WTC11 (cell line): ENCODE measurements around the gene BUD23. TPM values are rescaled to one million over a fixed set of nuclear protein-coding genes. Genes with fewer than 3 reads are reported as not detected.

Experiments used
- ATAC-seq: fragments of 200-7000 bp; cut with Tn5 transposase; 2 replicates; pipeline ENCODE4 v1.10.0; 2021; ENCODE audit warnings: mild to moderate bottlenecking, moderate library complexity
- Bru-seq: library from RNA; stranded (reverse); fragments of 400-500 nt; gene quantifications from one replicate; lab custom pipeline; 2021; lab: Mats Ljungman, UMichigan
- CTCF ChIA-PET: fragments of 300-600 bp; sonication (Branson Sonifier 250); formaldehyde crosslinking; loops from one replicate; lab custom pipeline; 2021; ENCODE audit warnings: antibody characterized with exemption; lab: Charles Lee
- POLR2A ChIA-PET: fragments of 350-600 bp; sonication (Branson Sonifier 250); formaldehyde crosslinking; loops from one replicate; lab custom pipeline; 2021; ENCODE audit warnings: antibody characterized with exemption; lab: Charles Lee
- DNase-seq: peaks from one replicate; pipeline ENCODE4 v3.0.0; 2021; ENCODE audit warnings: low spot score
- H3K27ac Mint-ChIP-seq: 2 replicates; pipeline ENCODE4 v1.8.0; 2021; ENCODE audit warnings: mixed read lengths
- H3K27me3 Mint-ChIP-seq: 2 replicates; pipeline ENCODE4 v1.8.0; 2021; ENCODE audit warnings: low read depth, mild to moderate bottlenecking, moderate library complexity, mixed read lengths
- H3K36me3 Mint-ChIP-seq: 2 replicates; pipeline ENCODE4 v1.8.0; 2021; ENCODE audit warnings: mixed read lengths
- H3K4me1 Mint-ChIP-seq: 2 replicates; pipeline ENCODE4 v1.8.0; 2022; ENCODE audit warnings: mixed read lengths
- H3K4me3 Mint-ChIP-seq: 2 replicates; pipeline ENCODE4 v1.8.0; 2021; ENCODE audit warnings: mild to moderate bottlenecking, moderate library complexity, mixed read lengths
- H3K9me3 Mint-ChIP-seq: 2 replicates; pipeline ENCODE4 v1.8.0; 2021; ENCODE audit warnings: mixed read lengths
- CBFB ChIP-seq: sonication (generic); formaldehyde crosslinking; IDR thresholded peaks from 2 replicates; pipeline ENCODE4 v1.8.1; 2022; ENCODE audit warnings: mild to moderate bottlenecking, low read depth, missing genetic modification reagents
- CREB1 ChIP-seq: sonication (generic); formaldehyde crosslinking; IDR thresholded peaks from 2 replicates; pipeline ENCODE4 v1.8.0; 2023; ENCODE audit warnings: mild to moderate bottlenecking, missing genetic modification reagents
- FOXK1 ChIP-seq: sonication (generic); formaldehyde crosslinking; IDR thresholded peaks from 2 replicates; pipeline ENCODE4 v1.8.0; 2022; ENCODE audit warnings: mild to moderate bottlenecking, moderate library complexity, missing genetic modification reagents
- FOXP1 ChIP-seq: sonication (generic); formaldehyde crosslinking; IDR thresholded peaks from 2 replicates; pipeline ENCODE4 v1.8.0; 2022; ENCODE audit warnings: missing genetic modification reagents, mild to moderate bottlenecking, moderate library complexity, borderline replicate concordance
- GTF2I ChIP-seq: fragments of 250-450 bp; sonication (Bioruptor Pico); conservative IDR thresholded peaks from 2 replicates; pipeline ENCODE4 v1.4.0; 2021; ENCODE audit warnings: mild to moderate bottlenecking
- JAZF1 ChIP-seq: fragments of 250-450 bp; sonication (Bioruptor Pico); IDR thresholded peaks from 2 replicates; pipeline ENCODE4 v1.9.0; 2021; ENCODE audit warnings: moderate library complexity, mild to moderate bottlenecking, inconsistent platforms
- KAT7 ChIP-seq: sonication (generic); formaldehyde crosslinking; IDR thresholded peaks from 2 replicates; pipeline ENCODE4 v1.8.1; 2023; ENCODE audit warnings: missing genetic modification reagents, mild to moderate bottlenecking, borderline replicate concordance
- NFATC4 ChIP-seq: fragments of 250-450 bp; sonication (Bioruptor Pico); IDR thresholded peaks from 2 replicates; pipeline ENCODE4 v1.9.0; 2021; ENCODE audit warnings: mild to moderate bottlenecking
- NR2C2 ChIP-seq: sonication (generic); formaldehyde crosslinking; IDR thresholded peaks from 2 replicates; pipeline ENCODE4 v1.8.0; 2022; ENCODE audit warnings: mild to moderate bottlenecking, missing genetic modification reagents
- PRRX2 ChIP-seq: fragments of 250-450 bp; sonication (Bioruptor Pico); IDR thresholded peaks from 2 replicates; pipeline ENCODE4 v1.8.0; 2021; ENCODE audit warnings: mild to moderate bottlenecking
- SOX15 ChIP-seq: fragments of 250-450 bp; sonication (Bioruptor Pico); IDR thresholded peaks from 2 replicates; pipeline ENCODE4 v1.9.0; 2021; ENCODE audit warnings: mild to moderate bottlenecking
- TP53 ChIP-seq: sonication (generic); formaldehyde crosslinking; IDR thresholded peaks from 2 replicates; pipeline ENCODE4 v1.8.1; 2023; ENCODE audit warnings: mild to moderate bottlenecking, missing genetic modification reagents
- ZBTB21 ChIP-seq: sonication (generic); formaldehyde crosslinking; IDR thresholded peaks from 2 replicates; pipeline ENCODE4 v1.8.1; 2023; ENCODE audit warnings: mild to moderate bottlenecking, missing genetic modification reagents, borderline replicate concordance
- ZNF121 ChIP-seq: sonication (generic); formaldehyde crosslinking; IDR thresholded peaks from 2 replicates; pipeline ENCODE4 v1.8.0; 2023; ENCODE audit warnings: missing genetic modification reagents
- ZNF232 ChIP-seq: sonication (generic); formaldehyde crosslinking; IDR thresholded peaks from 2 replicates; pipeline ENCODE4 v1.8.0; 2022; ENCODE audit warnings: mild to moderate bottlenecking, missing genetic modification reagents
- ZNF263 ChIP-seq: sonication (generic); formaldehyde crosslinking; IDR thresholded peaks from 2 replicates; pipeline ENCODE4 v1.8.1; 2022; ENCODE audit warnings: low read depth, mild to moderate bottlenecking, moderate library complexity, missing genetic modification reagents
- long read RNA-seq, 3 experiments: library from RNA in 1 of 3; library from capped mRNA in 1 of 3; library from polyadenylated mRNA in 1 of 3; unstranded in 2 of 3; stranded (forward) in 1 of 3; transcript quantifications; one replicate each; pipeline ENCODE4 v2.0.0, GENCODE V29; 2021
- total RNA-seq: library from RNA; stranded (reverse); gene quantifications from 3 replicates; pipeline ENCODE4 v1.2.3, GENCODE V29; 2021
- TF ChIP-seq, protein P1 (sequence below): sonication (generic); formaldehyde crosslinking; IDR thresholded peaks from 2 replicates; pipeline ENCODE4 v1.8.0; 2022; ENCODE audit warnings: mild to moderate bottlenecking, missing genetic modification reagents
- TF ChIP-seq, protein P2 (sequence below): sonication (generic); formaldehyde crosslinking; IDR thresholded peaks from 2 replicates; pipeline ENCODE4 v1.8.1; 2022; ENCODE audit warnings: low read depth, missing genetic modification reagents, borderline replicate concordance
- TF ChIP-seq, protein P3 (sequence below): sonication (generic); formaldehyde crosslinking; conservative IDR thresholded peaks from 2 replicates; pipeline ENCODE4 v1.8.1; 2023; ENCODE audit warnings: mild to moderate bottlenecking, low read depth, missing genetic modification reagents, moderate library complexity
- TF ChIP-seq, protein P4 (sequence below): fragments of 250-450 bp; sonication (Bioruptor Pico); IDR thresholded peaks from 2 replicates; pipeline ENCODE4 v1.9.0; 2021; ENCODE audit warnings: mild to moderate bottlenecking
- TF ChIP-seq, protein P5 (sequence below): sonication (generic); formaldehyde crosslinking; IDR thresholded peaks from 2 replicates; pipeline ENCODE4 v1.8.0; 2022; ENCODE audit warnings: mild to moderate bottlenecking, missing genetic modification reagents
- TF ChIP-seq, protein P6 (sequence below): sonication (generic); formaldehyde crosslinking; IDR thresholded peaks from 2 replicates; pipeline ENCODE4 v1.8.1; 2022; ENCODE audit warnings: missing genetic modification reagents, borderline replicate concordance
- TF ChIP-seq, protein P7 (sequence below): fragments of 250-450 bp; sonication (Bioruptor Pico); IDR thresholded peaks from 2 replicates; pipeline ENCODE4 v2.1.2; 2022; ENCODE audit warnings: mild to moderate bottlenecking, moderate library complexity

The BUD23 gene, protein sequence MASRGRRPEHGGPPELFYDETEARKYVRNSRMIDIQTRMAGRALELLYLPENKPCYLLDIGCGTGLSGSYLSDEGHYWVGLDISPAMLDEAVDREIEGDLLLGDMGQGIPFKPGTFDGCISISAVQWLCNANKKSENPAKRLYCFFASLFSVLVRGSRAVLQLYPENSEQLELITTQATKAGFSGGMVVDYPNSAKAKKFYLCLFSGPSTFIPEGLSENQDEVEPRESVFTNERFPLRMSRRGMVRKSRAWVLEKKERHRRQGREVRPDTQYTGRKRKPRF
- total RNA-seq (80.5 to 91.9 TPM (median 84.4 TPM) in 3 replicates), Bru-seq, nascent RNA (percentile 80 among the genes with signal in this experiment)
- long read RNA-seq, experiment 1, transcript BUD23-201 (12 exons, 1,230 nt): major isoform, 201 of 240 reads
- long read RNA-seq, experiment 1, partial matches to known transcripts: 7 of 240 reads
- long read RNA-seq, experiment 1, other reads (novel, unspliced or antisense): 25 of 240 reads
- long read RNA-seq, experiment 2, transcript BUD23-215 (2 exons, 3,886 nt): minor isoform, 5 of 88 reads
- long read RNA-seq, experiment 2, transcript BUD23-201 (12 exons, 1,230 nt): major isoform, 44 of 88 reads
- long read RNA-seq, experiment 2, partial matches to known transcripts: 14 of 88 reads
- long read RNA-seq, experiment 2, other reads (novel, unspliced or antisense): 25 of 88 reads
- long read RNA-seq, experiment 3, transcript BUD23-201 (12 exons, 1,230 nt): major isoform, 395 of 467 reads
- long read RNA-seq, experiment 3, transcript BUD23-206 (12 exons, 1,260 nt): minor isoform, 7 of 467 reads
- long read RNA-seq, experiment 3, partial matches to known transcripts: 6 of 467 reads
- long read RNA-seq, experiment 3, other reads (novel, unspliced or antisense): 57 of 467 reads

DNA sequence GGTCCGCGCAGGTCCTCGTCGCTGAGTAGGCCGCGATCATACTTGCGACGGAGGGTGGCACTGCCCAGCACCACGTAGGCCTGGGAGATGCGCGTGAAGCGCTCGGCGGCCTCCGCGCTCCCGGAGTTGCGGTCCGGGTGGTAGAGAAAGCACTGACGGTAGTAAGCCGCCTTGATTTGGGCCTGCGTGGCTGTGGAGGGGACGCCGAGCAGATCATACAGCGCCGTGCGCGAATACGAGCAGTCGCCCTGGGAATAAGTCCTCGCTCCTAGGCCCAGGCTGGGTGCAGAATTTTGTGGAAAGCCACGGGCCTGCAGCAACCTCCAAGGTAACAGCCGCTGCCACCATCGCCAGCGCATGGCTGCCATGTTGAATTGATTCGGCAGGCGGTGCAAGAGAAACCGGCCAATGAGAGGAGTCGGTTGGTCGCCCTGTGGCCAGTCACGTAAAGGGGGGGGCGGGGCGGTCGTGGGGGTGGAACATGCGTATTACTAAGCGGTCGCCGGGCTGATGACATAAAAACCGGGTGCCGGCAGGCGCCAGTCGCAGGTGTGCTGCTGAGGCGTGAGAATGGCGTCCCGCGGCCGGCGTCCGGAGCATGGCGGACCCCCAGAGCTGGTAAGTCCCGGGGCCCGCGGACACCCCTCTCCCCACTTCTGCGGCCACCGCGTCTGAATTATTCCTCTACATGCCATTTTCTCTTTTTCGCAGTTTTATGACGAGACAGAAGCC is at the start of gene BUD23, which contains the start of gene DNAJC30:
Gene BUD23 (plus strand): TSS at position 542 of the 732 bp plus-strand sequence. CDS start 29 bp downstream, at position 571.
Gene DNAJC30 (minus strand): TSS at position 398 of the 732 bp plus-strand sequence. CDS start 30 bp downstream, at position 368.
- Mint-ChIP-seq H3K4me1 (peaks cover 19% of the 10 kb centered on the region), H3K27ac (peak within 1 kb of the TSS; percentile 94), H3K36me3 (peaks cover 25% of the 10 kb centered on the region), H3K9me3 (no peaks in the 10 kb centered on the region), H3K27me3 (no peaks in the 10 kb centered on the region), H3K4me3 (peak within 1 kb of the TSS; percentile 95)
- ChIA-PET CTCF (interaction anchor here (0.6 to 3.6 kb wide), 2 partner anchors 76 to 431 kb away, joined by 4 to 18 read pairs; no protein-coding TSS in a partner anchor), POLR2A (interaction anchor here (0.6 kb wide), 1 partner anchor 13 kb away, joined by 3 read pairs; no protein-coding TSS in a partner anchor)
- peak; percentile 97 for DNase-seq
- peak; percentile 95 for ATAC-seq
- TF ChIP-seq, protein P1, sequence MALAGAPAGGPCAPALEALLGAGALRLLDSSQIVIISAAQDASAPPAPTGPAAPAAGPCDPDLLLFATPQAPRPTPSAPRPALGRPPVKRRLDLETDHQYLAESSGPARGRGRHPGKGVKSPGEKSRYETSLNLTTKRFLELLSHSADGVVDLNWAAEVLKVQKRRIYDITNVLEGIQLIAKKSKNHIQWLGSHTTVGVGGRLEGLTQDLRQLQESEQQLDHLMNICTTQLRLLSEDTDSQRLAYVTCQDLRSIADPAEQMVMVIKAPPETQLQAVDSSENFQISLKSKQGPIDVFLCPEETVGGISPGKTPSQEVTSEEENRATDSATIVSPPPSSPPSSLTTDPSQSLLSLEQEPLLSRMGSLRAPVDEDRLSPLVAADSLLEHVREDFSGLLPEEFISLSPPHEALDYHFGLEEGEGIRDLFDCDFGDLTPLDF (CRISPR knock-in tag): no peak
- TF ChIP-seq, protein P2, sequence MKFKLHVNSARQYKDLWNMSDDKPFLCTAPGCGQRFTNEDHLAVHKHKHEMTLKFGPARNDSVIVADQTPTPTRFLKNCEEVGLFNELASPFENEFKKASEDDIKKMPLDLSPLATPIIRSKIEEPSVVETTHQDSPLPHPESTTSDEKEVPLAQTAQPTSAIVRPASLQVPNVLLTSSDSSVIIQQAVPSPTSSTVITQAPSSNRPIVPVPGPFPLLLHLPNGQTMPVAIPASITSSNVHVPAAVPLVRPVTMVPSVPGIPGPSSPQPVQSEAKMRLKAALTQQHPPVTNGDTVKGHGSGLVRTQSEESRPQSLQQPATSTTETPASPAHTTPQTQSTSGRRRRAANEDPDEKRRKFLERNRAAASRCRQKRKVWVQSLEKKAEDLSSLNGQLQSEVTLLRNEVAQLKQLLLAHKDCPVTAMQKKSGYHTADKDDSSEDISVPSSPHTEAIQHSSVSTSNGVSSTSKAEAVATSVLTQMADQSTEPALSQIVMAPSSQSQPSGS (CRISPR knock-in tag): no peak
- TF ChIP-seq NR2C2 (CRISPR knock-in tag) (no peak), ZNF121 (CRISPR knock-in tag) (no peak), KAT7 (CRISPR knock-in tag) (0 out of 2 replicates have a peak, but pooled peaks have one; percentile 33), JAZF1 (CRISPR knock-in tag) (no peak), ZNF263 (CRISPR knock-in tag) (no peak), PRRX2 (no peak), ZBTB21 (CRISPR knock-in tag) (no peak), NFATC4 (CRISPR knock-in tag) (no peak), FOXP1 (peak; percentile 71), ZNF232 (CRISPR knock-in tag) (no peak), TP53 (CRISPR knock-in tag) (no peak), SOX15 (CRISPR knock-in tag) (no peak), GTF2I (CRISPR knock-in tag) (no peak), CBFB (CRISPR knock-in tag) (no peak), FOXK1 (CRISPR knock-in tag) (no peak), CREB1 (peak; percentile 48; the same call in 1 of the 2 replicates)
- TF ChIP-seq, protein P3, sequence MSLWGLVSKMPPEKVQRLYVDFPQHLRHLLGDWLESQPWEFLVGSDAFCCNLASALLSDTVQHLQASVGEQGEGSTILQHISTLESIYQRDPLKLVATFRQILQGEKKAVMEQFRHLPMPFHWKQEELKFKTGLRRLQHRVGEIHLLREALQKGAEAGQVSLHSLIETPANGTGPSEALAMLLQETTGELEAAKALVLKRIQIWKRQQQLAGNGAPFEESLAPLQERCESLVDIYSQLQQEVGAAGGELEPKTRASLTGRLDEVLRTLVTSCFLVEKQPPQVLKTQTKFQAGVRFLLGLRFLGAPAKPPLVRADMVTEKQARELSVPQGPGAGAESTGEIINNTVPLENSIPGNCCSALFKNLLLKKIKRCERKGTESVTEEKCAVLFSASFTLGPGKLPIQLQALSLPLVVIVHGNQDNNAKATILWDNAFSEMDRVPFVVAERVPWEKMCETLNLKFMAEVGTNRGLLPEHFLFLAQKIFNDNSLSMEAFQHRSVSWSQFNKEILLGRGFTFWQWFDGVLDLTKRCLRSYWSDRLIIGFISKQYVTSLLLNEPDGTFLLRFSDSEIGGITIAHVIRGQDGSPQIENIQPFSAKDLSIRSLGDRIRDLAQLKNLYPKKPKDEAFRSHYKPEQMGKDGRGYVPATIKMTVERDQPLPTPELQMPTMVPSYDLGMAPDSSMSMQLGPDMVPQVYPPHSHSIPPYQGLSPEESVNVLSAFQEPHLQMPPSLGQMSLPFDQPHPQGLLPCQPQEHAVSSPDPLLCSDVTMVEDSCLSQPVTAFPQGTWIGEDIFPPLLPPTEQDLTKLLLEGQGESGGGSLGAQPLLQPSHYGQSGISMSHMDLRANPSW: no peak
- TF ChIP-seq, protein P4, sequence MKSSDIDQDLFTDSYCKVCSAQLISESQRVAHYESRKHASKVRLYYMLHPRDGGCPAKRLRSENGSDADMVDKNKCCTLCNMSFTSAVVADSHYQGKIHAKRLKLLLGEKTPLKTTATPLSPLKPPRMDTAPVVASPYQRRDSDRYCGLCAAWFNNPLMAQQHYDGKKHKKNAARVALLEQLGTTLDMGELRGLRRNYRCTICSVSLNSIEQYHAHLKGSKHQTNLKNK: no peak
- TF ChIP-seq, protein P5, sequence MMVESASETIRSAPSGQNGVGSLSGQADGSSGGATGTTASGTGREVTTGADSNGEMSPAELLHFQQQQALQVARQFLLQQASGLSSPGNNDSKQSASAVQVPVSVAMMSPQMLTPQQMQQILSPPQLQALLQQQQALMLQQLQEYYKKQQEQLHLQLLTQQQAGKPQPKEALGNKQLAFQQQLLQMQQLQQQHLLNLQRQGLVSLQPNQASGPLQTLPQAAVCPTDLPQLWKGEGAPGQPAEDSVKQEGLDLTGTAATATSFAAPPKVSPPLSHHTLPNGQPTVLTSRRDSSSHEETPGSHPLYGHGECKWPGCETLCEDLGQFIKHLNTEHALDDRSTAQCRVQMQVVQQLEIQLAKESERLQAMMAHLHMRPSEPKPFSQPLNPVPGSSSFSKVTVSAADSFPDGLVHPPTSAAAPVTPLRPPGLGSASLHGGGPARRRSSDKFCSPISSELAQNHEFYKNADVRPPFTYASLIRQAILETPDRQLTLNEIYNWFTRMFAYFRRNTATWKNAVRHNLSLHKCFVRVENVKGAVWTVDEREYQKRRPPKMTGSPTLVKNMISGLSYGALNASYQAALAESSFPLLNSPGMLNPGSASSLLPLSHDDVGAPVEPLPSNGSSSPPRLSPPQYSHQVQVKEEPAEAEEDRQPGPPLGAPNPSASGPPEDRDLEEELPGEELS (CRISPR knock-in tag): no peak
- TF ChIP-seq, protein P6, sequence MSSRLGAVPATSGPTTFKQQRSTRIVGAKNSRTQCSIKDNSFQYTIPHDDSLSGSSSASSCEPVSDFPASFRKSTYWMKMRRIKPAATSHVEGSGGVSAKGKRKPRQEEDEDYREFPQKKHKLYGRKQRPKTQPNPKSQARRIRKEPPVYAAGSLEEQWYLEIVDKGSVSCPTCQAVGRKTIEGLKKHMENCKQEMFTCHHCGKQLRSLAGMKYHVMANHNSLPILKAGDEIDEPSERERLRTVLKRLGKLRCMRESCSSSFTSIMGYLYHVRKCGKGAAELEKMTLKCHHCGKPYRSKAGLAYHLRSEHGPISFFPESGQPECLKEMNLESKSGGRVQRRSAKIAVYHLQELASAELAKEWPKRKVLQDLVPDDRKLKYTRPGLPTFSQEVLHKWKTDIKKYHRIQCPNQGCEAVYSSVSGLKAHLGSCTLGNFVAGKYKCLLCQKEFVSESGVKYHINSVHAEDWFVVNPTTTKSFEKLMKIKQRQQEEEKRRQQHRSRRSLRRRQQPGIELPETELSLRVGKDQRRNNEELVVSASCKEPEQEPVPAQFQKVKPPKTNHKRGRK: no peak
- TF ChIP-seq, protein P7, sequence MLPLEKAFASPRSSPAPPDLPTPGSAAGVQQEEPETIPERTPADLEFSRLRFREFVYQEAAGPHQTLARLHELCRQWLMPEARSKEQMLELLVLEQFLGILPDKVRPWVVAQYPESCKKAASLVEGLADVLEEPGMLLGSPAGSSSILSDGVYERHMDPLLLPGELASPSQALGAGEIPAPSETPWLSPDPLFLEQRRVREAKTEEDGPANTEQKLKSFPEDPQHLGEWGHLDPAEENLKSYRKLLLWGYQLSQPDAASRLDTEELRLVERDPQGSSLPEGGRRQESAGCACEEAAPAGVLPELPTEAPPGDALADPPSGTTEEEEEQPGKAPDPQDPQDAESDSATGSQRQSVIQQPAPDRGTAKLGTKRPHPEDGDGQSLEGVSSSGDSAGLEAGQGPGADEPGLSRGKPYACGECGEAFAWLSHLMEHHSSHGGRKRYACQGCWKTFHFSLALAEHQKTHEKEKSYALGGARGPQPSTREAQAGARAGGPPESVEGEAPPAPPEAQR (CRISPR knock-in tag): no peak
